Measurements from ENCODE around the gene LRRC49.
"Not testable (repeated sequence)": the region's sequence is repeated elsewhere in the genome, so short reads cannot be mapped to it uniquely, and the experiment has no call there.

Gene LRRC49

GRCh38 chr15:70869346-70869745, 23.3 kb upstream of the LRRC49 start:
- DNase-seq = no peak

DNA sequence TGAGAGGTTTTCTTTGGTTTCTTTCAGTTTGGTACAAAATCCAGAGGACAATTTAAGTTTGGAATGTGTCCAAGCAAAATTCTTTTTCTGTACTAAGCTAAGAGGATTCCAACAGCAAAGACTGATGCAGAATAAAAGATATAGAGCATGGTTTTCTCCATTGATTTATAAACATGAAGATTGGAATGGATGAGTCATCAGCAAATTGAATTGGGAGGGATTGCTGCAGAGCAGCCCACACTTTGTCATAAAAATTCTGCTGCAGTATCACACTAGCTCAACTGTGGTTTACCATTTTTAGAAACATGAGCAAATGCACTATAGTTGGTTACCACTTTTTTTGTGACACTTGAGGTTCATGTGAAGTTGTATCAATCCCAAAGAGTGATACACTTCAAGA, 22.6 kb upstream of the LRRC49 start:
- no peak for DNase-seq

DNA sequence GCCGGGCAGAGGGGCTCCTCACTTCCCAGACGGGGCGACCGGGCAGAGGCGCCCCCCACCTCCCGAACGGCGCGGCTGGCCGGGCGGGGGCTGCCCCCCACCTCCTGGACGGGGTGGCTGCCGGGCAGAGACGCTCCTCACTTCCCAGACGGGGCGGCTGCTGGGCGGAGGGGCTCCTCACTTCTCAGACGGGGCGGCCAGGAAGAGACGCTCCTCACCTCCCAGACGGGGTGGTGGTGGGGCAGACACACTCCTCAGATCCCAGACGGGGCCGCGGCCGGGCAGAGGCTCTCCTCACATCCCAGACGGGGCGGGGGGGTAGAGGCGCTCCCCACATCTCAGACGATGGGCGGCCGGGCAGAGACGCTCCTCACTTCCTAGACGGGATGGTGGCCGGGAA, 21.1 kb upstream of the LRRC49 start:
- DNase-seq = not testable (repeated sequence)

DNA sequence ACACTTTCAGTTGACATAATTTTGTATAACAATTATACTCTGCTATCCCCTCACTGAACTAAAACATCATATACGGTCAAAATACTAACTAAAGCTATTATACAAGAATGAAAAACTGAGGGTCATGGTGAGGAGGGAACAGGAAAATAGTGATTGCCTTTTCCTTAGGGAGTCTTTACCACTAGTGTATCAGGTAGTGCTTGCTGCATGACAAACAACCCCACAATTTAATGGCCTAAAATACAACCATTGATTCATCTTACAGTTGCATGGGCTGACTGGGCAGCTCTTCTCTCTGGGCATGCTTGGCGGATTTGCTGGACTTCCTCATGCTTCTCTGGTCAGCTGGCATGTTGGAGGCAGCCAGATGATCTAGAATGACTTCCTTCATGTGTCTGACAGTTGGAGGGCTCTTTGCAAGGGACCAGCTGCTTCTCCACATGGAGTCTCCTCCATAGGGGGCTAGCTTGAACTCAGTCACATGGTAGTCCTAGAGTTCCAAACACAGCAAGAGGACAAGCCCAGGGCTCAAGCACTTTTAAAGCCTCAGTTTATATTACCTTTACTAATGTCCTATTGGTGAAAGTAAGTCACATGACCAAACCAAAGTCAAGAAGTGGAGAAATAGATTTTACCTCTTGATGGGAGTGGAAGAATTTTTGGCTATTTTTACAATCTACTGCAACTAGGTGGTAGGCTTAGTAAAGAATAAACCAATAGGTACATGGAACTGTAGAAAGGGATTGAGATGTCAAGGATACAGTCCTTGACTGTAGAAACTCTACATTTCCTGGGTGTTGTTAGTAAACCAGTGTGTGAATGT, 19.2 kb upstream of the LRRC49 start:
- DNase-seq = no peak

GRCh38 chr15:70875001-70875782, 17.4 kb upstream of the LRRC49 start:
- DNase-seq = no peak

GRCh38 chr15:70876011-70876410, 16.6 kb upstream of the LRRC49 start:
- DNase-seq = no peak

GRCh38 chr15:70876683-70877082, 15.9 kb upstream of the LRRC49 start:
- DNase-seq = no peak

DNA sequence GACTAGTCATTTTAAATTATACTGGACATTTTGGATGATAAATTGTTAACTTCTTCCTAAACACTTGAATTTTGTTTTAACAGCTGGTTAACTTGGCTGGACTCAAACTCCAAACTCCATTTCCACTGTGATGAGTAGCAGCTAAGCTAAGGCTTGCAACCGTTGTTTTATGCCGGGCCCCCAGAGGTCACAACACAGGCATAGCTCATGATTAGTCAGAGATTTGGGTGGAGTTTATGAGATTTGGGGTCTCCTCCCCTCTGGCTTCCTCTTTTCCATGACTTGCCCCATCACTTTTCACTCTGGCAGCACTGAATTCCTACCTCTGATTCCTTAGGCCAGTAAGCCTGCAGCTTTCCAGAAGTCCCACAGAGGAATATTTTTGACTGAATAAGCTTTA, 13.2 kb upstream of the LRRC49 start:
- no peak for DNase-seq

DNA sequence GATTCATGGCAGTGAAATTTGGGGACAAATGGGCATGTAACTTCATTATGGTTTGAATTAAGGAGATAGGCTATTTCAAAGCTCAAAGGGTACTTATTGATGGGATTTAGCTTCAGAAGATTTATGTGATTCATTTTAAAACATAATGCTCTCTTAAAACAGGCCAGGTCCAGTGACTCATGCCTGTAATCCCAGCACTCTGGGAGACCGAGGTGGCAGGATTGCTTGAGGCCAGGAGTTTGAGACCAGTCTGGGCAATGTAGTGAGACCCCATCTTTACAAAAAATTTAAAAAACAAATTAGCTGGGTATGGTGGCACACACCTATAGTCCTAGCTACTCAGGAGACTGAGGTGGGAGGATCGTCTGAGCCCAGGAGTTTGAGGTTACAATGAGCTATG, 11.8 kb upstream of the LRRC49 start:
- DNase-seq = no peak

DNA sequence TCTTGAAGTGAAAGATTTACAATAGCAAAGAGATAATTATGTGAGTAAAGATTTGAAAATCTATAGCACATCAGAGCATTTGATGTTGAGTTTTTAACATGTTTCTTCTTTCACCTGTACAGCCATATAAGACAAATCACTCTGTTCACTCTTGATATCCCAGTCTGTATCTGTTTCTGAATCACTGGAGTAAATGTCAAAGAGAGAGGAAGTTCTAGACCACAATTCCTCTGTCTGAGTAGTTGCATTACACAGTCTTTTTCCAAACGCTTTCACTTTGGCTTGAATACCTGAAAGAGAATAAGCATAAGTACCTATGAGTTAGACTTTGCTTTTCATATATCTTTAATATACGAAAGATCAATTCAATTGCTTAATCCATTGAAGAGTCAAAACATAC, 10.3 kb upstream of the LRRC49 start:
- DNase-seq = no peak

- no peak for DNase-seq
These were observed 410 bp downstream of the LRRC49 start for GRCh38 chr15:70892912-70893560.

DNA sequence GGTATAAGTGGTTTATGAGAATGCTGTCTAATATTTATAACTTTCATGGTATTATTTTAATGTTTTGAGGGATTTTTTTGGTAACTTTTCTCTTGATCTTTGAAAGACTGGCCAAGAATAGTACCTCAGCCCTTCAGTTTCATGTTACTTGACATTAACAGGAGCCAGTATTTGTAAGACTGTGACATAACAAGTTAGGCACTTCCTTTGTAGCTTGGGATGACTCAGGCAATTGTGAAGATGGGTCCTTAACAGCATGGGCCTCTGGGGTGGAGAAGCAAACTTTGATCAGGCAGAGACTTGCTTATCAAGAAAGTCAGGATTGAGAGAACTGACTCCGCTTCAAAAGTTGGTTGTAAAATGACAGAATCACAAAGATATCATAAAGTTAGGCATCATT, 9.5 kb downstream of the LRRC49 start:
- DNase-seq = no peak

DNA sequence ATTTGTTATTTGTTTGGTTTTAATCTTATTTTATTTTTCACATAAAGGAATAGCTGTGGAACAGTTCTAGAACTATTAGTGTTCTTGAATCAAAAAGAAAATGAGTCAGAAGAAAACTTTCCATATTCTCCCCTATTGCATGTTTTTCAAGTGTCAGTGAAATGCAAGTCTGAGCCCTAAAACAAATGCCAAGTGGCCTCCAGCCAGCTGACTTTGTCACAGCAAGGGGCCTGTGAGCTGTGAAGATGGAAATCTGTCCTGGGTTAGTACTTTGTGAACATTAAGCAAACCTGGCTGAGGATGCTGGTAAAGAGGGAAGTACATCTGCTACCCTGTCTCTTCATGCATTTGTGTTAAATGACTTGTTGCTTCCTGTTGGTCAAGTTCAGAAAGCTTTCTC, 14.2 kb downstream of the LRRC49 start:
- DNase-seq = no peak

GRCh38 chr15:70907784-70908471, 15.3 kb downstream of the LRRC49 start:
- no peak for DNase-seq

DNA sequence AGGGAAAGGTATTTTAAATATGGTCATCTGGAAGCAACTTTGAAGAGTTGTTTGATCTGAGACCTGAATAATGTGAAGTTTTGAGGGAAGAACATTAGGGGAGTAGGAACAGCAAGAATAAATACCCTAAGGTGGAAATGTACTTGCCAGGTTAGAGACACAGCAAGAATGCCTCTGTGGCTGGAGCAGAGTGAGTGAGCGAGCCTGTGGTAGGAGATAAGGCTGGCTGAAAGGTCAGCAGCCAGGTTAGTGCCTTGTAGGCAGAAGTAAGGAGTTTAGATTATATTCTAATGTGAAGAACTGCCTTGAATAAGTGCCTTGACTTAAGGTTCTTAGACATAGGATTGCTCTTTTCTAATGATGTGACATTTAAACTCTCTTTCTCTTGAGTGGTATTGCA, 18.3 kb downstream of the LRRC49 start:
- DNase-seq = no peak

DNA sequence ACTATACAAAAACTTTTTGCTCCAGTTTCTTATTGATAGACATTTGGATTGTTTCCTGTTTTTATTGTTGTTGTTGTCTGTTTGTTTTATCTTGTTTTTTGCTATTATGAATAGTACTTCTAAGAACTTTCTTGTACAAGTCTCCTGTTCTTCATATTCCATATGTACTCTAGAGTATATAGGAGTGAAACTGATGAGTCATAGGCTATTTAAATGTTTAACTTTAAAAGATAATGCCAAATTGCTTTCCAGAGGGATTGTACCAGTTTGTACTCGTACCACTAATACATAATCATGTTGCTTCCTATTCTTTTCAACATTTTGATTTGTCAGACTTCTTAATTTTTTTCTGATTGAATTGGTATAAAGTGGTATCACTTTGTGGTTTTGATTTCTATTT, 19.6 kb downstream of the LRRC49 start:
- DNase-seq = no peak

DNA sequence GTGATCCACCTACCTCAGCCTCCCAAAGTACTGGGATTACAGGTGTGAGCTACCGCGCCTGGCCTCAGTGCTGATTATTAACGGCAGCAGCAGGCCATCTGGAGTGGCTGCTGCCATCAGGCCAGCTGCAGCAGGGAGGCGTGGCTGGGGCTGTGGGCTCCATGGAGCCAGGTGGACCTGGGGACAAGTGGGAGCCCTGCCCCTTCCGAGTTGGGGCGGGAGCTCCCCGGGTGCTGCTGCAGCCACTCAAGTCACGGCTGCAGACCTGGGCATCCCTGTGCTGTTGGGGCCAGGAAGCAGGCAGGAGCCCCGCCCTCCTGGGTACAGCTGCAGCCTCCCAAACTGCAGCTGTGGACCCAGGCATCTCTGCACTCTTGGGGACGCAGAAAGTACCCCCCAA, 23.9 kb downstream of the LRRC49 start:
- DNase-seq = no peak

DNA sequence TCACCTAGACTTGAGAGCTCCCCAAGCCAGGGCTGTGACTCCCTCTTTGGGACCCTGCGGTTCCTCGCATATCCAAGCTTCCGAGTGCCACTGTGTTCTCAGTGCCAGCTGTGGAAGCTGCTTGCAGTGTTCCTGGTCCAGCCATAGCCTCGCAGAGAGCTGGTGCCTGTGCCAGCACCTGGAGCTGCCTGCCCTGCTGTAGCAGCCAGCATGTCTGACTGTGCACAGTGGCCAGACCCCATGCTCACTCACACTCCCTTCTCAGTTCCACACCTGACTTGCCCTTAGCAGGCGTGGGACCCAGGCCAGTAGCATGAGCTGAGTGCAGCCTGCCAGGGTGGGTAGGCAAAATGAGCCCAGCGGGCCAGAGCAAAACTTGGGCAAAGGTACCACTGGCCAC, 25.3 kb downstream of the LRRC49 start:
- no peak for DNase-seq

GRCh38 chr15:70920981-70921696, 28.5 kb downstream of the LRRC49 start:
- DNase-seq = no peak

DNA sequence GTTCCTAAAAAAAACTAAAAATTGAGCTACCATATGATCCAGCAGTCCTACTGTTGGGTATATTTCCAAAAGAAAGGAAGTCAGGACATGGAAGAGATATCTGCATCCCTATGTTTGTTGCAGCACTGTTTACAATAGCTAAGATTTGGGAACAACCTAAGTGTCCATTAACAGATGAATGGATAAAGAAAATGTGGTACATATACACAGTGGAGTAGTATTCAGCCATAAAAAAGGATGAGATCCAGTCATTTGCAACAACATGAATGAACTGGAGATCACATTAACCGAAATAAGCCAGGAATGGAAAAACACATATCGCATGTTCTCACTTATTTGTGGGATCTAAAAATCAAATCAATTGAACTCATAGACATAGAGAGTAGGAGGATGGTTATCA, 29.5 kb downstream of the LRRC49 start:
- DNase-seq = no peak

GRCh38 chr15:70923311-70924080, 30.9 kb downstream of the LRRC49 start:
- DNase-seq = no peak

GRCh38 chr15:70926914-70927313, 34.3 kb downstream of the LRRC49 start:
- not testable (repeated sequence) for DNase-seq
